HG03558 (cell line): ENCODE results near the gene TXNDC12.
A peak's percentile ranks its signal among the peaks of the same experiment; 100 is the strongest.
"Not testable (repeated sequence)": the region's sequence is repeated elsewhere in the genome, so short reads cannot be mapped to it uniquely, and the experiment has no call there.

Experiments
- ATAC-seq: cut with Tn5 transposase; IDR thresholded peaks from one replicate; pipeline ENCODE4 v1.9.1; 2021; ENCODE audit warnings: moderate number of reproducible peaks; ENCODE audit not compliant: unreplicated experiment; ENCODE audit errors: extremely low read depth

Gene TXNDC12

GRCh38 chr1:52053862-52054261 lies 1.1 kb downstream of the TXNDC12 start:
- no peak for ATAC-seq

DNA sequence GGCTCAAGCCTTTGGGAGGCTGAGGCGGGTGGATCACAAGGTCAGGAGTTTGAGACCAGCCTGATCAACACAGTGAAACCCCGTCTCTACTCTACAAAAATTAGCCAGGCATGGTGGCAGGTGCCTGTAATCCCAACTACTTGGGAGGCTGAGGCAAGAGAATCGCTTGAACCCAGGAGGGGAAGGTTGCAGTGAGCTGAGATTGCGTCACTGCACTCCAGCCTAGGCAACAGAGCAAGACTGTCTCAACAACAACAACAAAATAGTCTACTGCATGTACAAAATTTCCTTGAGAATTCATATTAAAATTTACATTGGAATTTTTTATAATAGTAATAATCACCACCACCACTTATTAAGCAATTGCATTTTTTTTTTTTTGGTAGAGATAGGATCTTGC lies 5.7 kb downstream of the TXNDC12 start:
- ATAC-seq: not testable (repeated sequence)

- ATAC-seq: not testable (repeated sequence)
Observed at GRCh38 chr1:52045666-52046195, 9.3 kb downstream of the TXNDC12 start.

GRCh38 chr1:52045236-52045635 lies 9.8 kb downstream of the TXNDC12 start:
- no peak for ATAC-seq

DNA sequence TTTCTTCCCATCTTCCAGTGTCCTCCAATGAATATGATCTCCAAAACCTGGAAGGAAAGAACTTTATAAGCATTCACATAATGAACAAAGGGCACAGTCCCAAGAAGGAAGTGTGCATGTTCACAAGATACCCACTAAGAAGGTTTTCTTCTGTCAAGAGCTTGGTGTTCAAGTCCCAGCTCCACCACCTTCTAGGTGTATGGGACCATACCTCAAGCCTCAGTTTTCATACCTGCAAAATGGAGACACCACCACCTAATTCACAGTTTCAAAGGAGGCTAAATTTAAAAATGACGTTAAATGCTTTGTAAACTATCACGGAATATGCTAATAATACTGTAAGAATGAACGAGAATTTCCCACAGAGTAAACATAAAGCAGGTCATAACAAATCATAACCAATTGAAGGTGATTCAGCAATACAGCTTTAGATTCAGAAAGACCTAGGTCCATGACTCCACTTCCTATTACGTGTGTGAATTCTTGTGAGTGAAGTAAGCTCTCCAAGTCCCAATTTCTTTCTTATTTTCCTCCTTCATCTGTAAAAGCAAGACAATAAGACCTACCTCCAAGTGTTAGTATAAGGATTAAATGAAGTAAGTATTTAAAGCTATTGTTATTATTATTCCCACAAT lies 13.3 kb downstream of the TXNDC12 start:
- ATAC-seq: no peak

DNA sequence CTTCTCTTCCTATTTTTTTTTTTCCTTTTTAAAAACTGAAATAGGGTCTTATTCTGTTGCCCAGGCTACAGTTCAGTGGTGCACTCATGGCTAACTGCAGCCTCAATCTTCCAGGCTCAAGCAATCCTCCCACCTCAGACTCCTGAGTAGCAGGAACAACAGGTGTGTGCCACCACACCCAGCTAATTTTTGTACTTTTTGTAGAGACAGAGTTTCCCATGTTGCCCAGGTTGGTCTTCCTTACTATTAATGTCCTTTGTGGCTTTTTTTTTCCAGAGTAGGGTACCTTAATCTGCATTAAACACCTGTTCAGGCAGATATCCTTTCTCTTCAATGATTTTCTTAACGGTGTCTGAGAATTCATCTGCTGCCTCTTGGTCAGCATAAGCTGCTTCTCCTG lies 17.1 kb downstream of the TXNDC12 start:
- no peak for ATAC-seq

GRCh38 chr1:52037402-52037814 lies 17.6 kb downstream of the TXNDC12 start:
- no peak for ATAC-seq

DNA sequence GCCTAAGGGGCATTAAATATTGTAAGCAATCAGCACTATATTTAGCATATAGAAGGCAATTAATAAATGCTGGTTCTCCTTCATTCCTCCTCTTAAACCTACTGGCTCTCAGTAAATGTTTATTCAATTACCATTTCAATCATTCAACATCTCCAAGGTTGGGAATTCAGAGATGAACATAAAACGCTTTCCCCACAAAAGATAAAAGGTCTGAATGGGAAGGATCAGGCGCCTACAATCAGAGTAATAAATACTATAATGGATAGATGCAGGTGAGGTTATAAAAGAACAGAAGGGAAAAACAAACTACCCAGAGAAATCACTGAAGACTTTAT lies 21.0 kb downstream of the TXNDC12 start:
- ATAC-seq: no peak

- ATAC-seq: peak; percentile 84
Observed at GRCh38 chr1:52033190-52034049, 21.6 kb downstream of the TXNDC12 start, which contains the start of gene KTI12. KTI12 (minus strand) TSS chr1:52033810; CDS start chr1:52033761, 49 bp downstream.

DNA sequence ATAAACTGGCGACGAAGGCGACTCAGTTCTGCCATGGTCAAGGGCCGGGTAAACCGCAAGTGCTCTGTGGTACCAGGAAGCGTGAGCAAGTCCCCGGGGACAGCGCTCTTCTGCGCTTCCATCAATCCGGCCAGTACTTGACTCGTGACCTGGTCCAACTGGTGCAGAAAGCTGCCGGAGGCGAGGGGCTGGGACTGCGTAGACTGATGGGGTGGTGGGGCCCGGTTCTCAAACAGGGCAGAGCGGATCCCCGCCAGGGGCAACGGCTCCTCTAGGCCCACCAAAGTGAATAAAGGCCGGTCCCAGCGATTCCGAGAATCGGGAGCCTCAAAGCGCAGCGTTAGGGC lies 22.2 kb downstream of the TXNDC12 start:
- no peak for ATAC-seq

DNA sequence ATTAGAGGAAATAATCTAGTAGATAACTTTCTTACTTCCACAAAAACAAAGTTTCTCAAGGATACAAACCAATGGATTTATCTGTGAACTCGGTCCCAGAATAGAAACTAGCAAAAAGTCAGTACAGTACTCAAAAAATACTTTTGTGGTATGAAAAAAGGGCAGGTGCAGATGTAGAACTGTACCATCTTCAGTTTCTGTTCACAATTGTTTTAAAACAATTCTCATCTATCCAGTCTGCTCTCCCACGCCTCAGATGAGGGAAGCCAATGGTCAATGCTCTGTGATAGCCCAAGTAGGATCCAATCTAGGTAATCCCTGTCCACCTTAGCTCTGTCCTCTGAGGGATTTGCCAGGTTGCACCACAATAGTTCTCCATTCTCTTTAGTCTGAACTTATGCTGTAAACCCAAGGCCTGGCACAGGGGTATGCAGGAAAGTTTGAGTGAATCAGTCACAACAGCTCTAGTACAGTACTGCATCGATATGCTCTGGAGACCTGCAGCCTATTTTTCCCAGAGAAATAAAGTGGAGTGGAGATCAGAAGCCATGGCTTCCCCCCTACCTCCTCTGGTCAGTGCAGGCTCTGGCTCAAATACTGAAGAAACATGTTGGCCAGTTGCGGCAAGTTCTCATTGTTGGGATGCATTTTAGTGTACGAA lies 22.7 kb downstream of the TXNDC12 start:
- no peak for ATAC-seq

- not testable (repeated sequence) for ATAC-seq
Observed at GRCh38 chr1:52028839-52029238, 26.2 kb downstream of the TXNDC12 start.

DNA sequence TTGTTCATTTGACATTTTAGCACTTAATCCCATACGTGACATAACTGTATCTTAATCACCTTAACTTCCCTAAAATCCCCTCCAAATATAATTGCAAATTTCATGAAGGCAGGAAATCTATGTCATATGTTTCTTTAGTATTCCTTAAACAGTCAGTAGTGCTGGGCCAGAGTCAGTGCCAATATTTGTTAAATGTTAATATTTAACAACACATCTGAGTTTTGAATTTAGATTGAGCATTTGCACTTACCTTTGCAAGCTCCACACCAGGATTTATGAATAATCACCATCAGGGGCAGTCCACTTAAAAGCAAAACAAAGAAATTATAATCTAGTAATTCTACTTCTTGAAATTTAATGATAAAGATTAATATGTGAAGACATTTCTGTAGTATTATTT lies 26.7 kb downstream of the TXNDC12 start:
- no peak for ATAC-seq

DNA sequence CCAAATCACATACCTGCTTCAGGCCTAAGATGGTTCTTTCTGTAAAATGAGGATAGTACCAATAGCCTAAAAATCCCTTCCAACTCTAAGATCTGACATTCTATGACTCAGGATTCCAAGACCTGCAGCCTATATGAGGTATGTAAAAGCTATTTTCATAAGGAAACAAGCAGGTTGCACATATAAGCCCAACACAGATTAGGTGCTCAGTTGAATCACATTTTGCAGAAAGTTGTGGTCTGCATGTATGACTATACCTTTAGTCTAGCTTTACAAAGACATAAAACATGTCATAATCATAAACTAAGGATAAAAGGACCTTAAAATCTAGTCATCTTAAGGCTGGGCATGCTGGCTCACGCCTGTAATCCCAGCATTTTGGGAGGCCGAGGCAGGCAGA lies 28.7 kb downstream of the TXNDC12 start:
- ATAC-seq: no peak

DNA sequence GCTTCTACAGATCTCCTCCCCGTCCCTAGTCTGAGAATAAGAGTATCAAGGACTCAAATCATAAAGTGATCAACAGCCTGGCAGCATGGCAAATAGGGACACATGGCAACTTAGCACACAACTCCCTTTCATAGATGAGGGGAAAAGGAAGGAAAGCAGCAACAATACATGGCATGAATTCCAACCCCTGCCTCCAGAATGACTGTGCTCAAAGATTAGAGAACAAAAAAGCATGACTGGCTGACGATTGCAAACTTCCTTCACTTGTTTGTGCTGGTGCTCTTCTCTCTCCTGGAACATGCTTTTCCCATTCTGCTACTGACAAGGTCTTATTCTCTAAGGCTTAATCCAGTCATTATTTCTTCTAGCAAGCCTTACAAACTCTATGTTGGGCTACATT lies 32.9 kb downstream of the TXNDC12 start:
- ATAC-seq: no peak

DNA sequence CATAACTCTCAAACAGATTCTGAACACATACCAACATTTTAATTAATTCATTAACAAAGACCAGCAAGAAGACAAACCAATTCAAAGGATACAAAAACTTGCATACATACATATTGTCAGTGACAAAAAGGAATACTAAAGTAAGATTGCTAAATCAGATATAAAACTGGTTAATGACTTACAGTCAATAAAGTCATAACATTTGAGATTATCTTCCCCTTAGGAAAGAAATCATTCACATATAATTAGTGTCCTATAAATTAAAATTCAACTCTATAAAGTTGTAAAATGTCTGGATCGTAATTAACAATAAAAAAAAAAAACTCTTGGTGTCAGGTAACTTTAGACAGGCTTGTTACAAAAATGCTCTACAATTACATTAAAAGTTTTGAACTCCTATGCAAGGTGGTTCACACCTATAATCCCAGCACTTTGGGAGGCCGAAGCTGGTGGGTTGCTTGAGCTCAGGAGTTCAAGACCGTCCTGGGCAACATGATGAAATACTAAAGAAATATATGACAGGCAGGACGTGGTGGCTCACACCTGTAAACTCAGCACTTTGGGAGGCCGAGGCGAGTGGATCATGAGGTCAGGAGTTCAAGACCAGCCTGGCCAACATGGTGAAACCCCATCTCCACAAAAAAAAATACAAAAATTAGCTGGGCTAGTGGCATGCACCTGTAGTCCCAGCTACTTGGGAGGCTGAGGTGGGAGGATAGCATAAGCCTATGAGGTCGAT lies 46.8 kb downstream of the TXNDC12 start:
- no peak for ATAC-seq

DNA sequence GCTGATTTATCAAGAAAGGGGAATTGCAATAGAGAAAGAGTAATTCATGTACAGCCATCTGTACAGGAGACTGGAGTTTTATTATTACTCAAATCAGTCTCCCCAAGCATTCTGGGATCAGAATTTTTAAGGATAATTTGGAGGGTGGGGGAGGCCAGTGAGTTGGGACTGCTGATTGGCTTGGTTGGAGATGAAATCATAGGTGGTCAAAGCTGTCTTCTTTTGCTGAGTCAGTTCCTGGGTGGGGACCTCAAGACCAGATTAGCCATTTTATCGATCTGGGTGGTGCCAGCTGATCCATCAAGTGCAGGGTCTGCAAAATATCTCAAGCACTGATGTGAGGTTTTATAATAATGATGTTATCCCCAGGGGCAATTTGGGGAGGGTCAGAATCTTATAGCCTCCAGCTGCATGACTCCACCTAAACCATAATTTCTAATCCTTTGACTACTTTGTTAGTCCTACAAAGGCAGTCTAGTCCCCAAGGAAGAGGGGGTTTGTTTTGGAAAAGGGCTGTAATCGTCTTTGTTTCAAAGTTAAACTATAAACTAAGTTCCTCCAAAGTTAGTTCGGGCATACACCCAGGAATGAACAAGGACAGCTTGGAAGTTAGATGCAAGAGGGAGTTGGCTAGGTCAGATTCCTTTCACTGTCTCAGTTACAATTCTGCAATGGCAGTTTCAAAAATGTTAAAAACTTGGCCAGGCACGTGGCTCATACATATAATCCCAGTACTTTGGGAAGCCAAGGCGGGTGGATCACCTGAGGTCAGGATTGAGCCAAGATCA lies 47.6 kb downstream of the TXNDC12 start:
- no peak for ATAC-seq

DNA sequence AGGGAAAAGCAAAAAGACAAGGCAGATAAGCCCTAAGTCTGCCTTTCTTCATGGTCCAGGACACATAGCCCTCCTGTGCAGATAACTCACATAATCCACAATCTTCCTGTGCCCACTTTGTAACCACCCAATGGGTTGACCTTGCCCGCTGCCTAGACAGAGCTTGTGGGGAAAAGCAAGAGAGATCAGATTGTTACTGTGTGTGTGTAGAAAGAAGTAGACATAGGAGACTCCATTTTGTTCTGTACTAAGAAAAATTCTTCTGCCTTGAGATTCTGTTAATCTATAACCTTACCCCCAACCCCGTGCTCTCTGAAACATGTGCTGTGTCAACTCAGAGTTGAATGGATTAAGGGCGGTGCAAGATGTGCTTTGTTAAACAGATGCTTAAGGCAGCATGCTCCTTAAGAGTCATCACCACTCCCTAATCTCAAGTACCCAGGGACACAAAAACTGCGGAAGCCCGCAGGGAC lies 48.9 kb downstream of the TXNDC12 start:
- not testable (repeated sequence) for ATAC-seq

DNA sequence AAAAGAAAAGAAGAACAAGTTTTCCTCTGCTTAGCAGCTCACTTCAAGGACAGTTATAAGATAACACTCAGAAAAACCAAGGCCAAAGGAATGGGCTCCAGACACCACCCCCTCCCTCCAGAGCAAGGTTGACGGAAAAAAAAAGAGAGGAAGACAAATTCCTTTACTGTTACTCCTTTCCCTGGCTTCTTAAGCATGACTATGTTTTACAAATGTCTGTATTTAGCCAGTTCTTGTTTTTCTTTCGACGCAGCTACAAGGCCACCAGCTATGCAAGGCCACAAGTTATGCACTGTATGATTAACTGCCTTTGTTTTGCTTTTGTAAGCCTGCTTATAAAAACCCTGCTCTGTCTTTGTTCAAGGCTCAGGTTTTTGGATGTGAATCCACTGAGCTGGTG lies 49.4 kb downstream of the TXNDC12 start:
- not testable (repeated sequence) for ATAC-seq
